Ishikawa (cell line): ENCODE measurements around the gene TNIP2.

Source experiments
- CEBPB ChIP-seq: IDR thresholded peaks from 2 replicates; pipeline ENCODE4 v1.6.1; 2012
- CREB1 ChIP-seq: IDR thresholded peaks from 2 replicates; pipeline ENCODE4 v1.6.1; 2012; ENCODE audit warnings: low read depth
- EGR1 ChIP-seq: IDR thresholded peaks from 2 replicates; pipeline ENCODE4 v1.6.1; 2012
- EP300 ChIP-seq: IDR thresholded peaks from 2 replicates; pipeline ENCODE4 v1.6.1; 2012; ENCODE audit warnings: borderline replicate concordance
- FOXM1 ChIP-seq: IDR thresholded peaks from 2 replicates; pipeline ENCODE4 v1.6.1; 2012; ENCODE audit warnings: low read depth, borderline replicate concordance
- MAX ChIP-seq: IDR thresholded peaks from 2 replicates; pipeline ENCODE4 v1.6.1; 2012
- REST ChIP-seq: IDR thresholded peaks from 2 replicates; pipeline ENCODE4 v1.6.1; 2012; ENCODE audit warnings: low read depth, mild to moderate bottlenecking
- TCF12 ChIP-seq: IDR thresholded peaks from 2 replicates; pipeline ENCODE4 v1.6.1; 2012; ENCODE audit warnings: low read depth
- TEAD4 ChIP-seq: IDR thresholded peaks from 2 replicates; pipeline ENCODE4 v1.6.1; 2012
- USF1 ChIP-seq: IDR thresholded peaks from 2 replicates; pipeline ENCODE4 v1.6.1; 2012
- YY1 ChIP-seq: IDR thresholded peaks from 2 replicates; pipeline ENCODE4 v1.6.1; 2012; ENCODE audit warnings: low read depth
- ZBTB7A ChIP-seq: IDR thresholded peaks from 2 replicates; pipeline ENCODE4 v1.6.1; 2012; ENCODE audit warnings: low read depth

- TF ChIP-seq TCF12 (no peak), EGR1 (no peak), REST (no peak), CEBPB (no peak), EP300 (no peak), MAX (no peak), FOXM1 (no peak), ZBTB7A (no peak), TEAD4 (no peak), YY1 (no peak), USF1 (no peak), CREB1 (no peak)
These were observed 41.9 kb downstream of the TNIP2 start for GRCh38 chr4:2714061-2714770.
